Measurements from ENCODE around the gene SIRPB1.
"Not testable (repeated sequence)": the region's sequence is repeated elsewhere in the genome, so short reads cannot be mapped to it uniquely, and the experiment has no call there.

The SIRPB1 gene

DNA sequence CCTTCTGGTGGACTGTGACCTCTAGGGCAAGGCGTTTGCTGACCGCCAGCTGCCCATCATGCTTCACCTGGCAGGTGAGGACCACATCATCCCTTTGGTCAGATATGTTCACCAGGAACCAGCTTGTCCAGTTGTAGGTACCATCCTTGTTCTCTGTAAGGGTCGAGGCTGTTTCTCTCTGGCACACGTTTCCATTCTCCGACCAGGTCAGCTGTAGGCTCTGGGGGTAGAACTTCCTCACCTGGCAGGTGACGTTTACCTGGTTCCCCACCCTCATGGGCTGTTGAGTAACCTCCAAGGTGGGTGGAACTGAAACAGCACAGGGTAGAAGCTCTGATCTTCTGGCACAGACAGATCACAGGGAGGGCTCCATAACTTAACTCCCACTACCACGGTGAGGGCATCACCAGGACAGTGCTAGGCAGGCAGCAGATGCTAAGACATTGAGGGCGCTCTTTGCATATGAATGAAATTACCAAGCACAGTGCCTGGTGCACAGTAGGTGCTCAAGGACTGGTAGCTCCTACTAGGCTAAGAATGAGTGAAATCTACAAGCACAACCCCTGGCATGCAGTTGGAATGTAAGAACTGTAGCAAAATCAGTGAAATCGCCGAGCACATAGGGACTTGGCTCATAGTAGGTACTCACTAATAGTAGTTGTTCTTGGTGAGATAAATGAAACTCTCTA, 15.6 kb upstream of the SIRPB1 start:
- DNase-seq: no peak

DNA sequence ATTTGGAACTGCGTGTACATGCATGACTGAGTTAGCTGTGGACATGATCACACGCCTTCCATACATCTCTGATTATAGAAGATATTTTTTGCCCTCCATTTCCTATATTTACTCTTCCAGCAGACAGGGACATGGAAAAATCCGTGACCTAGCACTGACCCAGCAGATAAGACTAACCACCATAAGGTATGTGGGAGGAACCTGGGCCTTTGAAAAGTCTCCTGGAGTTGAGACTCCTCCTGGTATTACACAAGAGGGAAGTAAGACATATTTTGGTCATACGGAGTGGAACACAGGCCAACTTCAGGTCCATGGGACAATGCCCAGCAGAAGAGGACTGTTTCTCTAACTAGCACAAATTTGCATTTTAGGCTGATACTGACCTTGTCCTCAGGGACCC, 13.7 kb upstream of the SIRPB1 start:
- DNase-seq: no peak

DNA sequence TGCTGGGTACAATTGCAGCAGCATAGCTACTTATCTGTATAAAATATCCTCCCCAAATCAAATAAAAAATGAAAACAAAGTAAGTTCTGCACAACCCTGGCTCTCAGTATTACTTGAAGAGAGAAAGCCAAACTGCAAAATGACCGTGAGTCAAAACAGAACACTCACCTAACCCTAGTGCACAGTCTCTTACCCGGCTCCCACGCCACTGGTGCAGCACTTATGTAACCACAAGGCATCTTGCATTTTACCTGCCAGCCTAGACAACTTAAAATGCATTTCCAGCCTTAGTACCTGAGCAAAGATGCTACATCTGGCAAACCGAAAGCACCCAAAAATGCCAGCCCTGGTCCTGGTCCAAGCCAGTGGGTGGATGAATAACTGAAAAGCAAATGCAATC, 12.4 kb upstream of the SIRPB1 start:
- DNase-seq: no peak

DNA sequence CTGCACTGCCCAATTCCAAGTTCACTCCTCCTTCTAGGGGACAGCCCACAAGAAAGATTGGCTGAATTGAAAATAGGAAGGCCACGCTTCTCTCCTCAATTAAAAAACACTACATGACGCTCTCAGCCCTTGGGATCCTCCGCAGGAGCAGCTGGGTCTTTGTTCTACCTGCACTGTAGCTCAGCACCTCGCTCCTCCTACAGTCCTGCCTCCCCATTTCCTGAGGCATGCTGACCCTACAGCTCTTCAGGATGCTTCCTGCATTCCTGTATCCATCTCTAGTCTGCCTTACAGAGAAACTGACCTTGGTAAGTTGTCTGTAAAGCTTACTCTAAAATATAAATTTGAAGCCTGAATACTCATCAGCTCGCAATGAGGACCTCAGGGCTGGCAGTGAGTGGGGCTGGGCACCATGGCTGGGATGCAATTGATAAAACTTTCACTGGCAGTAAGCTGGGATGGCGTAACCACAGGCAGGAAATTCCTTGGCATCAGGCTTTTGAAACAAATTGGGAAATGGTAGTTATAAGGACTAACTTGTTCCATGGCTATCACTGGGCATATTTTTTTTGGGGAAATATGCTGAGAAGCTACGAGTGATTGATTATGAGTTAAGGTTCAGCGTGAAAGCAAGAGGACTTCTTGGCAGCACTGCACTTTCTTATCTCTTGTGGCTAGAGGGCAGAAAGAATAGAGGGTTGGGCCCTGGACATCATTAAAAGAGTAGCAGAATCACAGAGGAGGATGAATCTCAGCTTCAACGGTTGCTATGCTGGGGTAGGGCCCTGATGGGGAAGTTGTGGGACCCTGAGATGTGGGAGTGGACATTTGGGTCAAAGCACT, 11.7 kb upstream of the SIRPB1 start:
- DNase-seq: no peak

DNA sequence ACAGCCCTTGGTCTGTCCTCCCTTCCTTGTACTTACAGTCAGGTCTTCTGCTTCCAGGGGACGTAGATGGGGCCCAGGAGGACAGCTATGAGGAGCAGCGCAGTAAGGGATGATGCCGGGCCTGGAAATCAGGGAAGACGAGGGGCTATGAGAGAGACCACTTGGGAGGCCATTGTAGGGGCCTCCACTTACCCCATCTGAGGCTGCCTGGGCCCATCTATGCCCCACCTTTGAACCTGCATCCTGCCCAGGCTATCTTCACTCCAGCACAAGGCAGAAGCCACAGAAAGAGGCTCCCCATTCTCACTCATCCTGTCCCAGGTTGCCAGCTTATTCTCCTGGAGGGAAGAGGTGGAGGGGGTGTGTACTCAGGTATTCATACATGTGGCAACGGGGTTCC, 10.4 kb upstream of the SIRPB1 start:
- no peak for DNase-seq

DNA sequence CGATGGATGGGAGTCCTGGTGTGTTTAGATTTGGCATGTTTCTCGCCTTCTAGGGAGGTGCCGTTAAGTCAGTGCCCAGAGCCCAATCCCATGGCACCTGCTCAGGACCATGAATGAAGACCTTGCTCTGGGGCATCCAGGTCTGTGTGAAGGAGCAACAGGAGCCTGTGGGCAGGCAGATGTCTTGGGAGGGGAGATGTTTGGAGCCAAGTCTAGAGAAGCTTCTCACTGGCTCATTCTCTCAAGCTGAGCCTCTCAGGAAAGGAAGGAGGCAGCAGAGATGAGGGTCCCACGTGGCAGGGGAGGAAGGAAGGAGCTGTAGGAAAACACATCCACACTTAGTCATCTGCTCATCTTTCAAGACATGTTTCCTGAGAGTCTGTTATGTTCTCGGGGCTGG, 9.5 kb upstream of the SIRPB1 start:
- DNase-seq: no peak

DNA sequence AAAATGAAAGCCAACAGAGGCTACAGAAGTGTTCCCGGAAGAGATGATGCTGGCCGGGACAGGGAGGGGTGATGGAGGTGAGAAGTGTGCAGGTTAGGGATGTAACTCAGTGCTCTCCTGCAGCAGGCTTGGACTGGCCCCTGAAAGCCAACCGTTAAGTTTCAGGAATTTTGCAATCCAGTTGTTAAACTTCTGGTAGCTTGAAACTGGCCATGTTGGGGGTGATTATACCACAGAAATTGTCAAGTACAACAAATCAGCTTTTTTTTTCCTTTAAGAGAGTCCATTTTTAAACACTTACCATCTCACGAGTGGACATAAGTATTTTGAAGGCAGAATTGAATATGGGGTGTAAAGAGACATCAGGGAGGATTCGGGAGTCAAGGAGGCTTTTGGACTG, 8.8 kb upstream of the SIRPB1 start:
- no peak for DNase-seq

DNA sequence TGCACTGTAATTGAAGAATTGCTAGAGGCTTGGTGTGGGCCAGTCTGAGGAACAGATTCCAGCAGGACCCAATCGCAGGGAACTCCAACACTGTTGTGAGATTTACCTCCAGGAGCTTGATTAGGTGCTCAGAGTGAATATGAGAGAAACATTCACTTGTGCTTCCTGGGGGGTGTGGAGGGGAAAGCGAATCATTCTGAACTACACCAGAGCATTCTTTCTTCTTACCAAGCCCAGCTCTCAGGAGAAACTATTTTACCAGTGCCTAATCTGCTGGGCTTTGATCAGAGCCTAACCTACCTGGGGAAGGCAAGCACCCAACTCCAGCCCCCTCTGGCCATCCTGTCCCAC, 7.4 kb upstream of the SIRPB1 start:
- DNase-seq: no peak

DNA sequence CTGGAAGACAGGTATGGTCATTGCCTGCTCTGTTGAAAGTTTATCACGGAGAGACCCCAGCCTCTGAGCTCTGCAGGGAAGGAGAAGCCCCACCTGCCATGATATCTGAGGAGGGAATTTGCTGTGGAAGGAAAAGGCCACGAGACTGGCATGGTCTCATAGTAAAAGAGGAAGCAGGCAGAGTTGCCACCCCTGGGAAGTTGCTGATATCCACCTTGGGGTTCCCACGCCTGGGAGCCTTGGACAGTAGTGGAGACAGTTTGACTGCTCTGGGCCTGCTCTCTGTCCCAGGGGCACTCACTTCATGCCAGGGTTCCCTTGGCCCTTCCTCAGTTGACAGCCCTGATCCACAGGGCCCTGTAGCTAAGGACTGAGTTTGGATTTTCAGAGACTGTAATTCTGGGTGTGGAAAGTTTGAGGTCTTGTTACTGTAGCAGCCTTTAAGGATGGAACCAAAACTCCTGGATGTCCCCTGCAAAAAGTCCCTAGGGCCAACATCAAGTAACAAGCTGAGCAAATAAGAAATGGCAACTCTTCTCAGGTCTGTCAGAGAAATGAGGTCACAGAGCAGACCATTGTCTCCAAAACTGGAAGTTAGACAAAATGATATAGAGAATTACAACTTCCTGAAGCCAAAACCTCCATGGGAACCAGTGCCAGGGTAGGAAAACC, 6.9 kb upstream of the SIRPB1 start:
- no peak for DNase-seq

DNA sequence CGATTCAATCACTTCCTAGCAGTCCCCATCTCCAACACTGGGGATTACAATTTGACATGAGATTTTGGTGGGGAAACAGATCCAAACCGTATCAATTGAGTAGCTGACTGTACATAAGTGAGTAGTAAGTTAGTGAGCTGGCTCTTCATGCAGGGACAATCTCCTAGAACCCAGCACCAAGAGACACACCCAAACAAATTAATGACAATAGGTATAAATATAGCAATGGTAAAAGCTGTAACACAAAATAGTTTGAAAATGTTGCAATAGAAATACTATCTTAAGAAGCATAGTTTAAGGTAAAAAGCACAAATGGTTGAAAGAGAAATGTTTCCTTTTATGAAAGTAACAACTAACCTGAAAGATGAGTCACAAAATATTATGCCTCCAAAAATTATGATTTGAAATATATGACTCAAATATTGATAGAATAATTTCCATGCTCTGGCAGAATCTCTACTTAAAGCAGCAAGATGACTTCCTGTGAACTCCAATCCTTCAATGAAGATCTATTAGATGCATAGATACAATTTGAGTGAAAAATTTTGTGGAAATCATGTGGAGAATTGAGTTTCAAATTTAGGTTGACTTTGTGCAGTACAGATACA, 5.4 kb upstream of the SIRPB1 start:
- no peak for DNase-seq

DNA sequence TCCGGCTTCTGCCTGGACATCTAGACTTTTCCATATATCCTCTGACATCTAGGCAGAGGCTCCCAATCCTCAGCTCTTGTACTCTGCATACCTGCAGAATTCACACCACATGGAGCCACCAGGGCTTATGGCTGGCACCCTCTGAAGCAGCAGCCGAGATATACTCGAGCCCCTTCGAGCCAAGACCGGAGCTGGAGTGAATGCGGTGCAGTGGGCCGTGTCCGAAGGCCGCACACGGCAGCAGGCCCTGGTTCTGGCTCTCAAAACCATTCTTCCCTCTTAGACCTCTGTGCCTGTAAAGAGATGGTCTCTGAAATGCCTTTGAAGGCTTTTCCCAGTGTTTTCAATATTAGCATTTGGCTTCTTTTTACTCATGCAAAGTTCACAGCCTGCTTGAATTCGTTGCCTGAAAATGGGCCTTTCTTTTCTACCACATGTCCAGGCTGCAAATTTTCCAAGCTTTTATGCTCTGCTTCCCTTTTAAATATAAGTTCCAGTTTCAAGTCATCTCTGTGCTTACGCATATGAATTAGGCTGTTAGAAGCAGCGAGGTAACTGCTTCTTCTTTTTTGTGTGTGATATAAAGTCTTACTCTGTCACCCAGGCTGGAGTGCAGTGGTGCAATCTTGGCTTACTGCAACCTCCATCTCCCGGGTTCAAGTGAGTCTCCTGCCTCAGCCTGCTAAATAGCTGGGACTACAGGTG, 3.8 kb upstream of the SIRPB1 start:
- DNase-seq: no peak

DNA sequence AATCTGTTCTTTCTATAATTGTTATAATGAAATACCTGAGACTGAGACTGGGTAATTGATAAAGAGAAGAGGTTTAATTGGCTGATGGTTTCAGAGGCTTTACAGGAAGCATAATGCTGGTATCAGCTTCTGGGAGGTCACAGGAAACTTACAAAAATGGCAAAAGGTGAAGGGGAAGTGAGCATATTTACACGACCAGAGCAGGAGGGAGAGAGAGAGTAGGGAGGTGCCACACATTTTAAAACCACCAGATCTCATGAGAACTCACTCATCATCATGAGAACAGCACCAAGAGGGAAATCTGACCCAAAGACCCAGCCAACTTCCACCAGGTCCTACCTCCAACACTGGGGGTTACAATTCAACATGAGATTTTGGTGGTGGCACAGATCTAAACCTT, 2.6 kb upstream of the SIRPB1 start:
- no peak for DNase-seq

DNA sequence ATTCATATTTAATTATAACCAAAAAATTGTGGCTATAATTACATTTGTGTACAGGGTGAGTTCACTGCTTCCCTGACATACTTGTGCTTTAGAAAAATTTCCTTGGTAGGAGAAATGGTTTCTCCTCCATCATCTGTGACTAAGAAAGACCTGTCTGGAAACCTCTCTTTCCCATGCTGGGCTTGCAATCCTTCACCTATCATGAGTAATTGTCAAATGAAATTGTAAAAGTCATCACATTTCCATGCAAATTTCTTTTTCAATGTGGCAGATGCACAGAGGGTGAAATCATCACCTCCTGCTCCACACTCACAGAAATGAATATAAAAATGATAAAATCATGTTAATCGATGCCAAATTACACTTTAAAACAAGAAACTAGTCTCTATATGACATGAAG, 1.5 kb upstream of the SIRPB1 start:
- no peak for DNase-seq

DNA sequence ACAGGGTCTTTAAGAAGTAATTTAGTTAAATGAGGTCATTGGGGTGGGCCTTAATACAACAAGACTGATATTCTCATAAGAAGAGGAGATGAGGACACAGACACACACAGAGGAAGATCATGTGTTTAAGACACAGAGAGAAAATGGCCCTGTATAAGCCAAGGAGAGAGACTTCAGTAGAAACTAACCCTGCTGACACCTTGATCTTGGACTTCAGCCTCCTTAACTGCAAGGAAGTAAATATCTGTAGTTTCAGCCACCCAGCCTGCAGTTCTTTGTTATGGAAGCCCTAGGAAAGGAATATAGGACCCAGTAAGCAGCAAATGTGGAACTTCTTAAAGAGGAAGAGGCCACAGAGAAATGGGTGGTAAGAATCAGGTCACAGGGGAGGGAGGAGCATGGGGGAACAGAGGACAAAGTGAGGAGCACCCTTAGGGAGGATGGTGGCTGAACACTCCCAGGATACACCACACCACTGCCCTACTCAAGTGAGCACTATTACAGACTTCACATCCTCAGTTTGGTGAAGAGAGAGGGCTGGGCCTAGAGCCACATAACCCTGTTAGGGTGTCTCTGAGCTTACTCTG, 762 bp downstream of the SIRPB1 start:
- DNase-seq: no peak

DNA sequence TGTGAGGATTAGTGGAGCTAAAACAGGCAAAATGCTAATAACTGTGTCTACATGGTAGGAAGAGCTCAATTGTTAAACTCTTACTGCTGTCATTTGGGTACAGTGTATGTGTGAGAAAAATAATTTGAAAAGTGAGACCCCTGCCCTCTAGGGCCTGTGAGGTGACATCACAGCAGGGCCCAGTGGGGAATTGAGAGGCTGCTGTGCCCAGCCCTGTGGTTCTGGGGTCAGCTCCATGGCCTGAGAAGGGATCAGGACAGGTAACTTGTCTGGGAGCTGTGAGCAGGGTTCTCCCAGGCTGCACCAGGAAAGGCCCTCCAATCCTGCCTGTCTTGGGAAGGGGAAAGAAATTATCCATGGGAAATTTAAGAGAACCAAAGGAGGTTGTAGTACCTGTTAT, 1.3 kb downstream of the SIRPB1 start:
- no peak for DNase-seq

DNA sequence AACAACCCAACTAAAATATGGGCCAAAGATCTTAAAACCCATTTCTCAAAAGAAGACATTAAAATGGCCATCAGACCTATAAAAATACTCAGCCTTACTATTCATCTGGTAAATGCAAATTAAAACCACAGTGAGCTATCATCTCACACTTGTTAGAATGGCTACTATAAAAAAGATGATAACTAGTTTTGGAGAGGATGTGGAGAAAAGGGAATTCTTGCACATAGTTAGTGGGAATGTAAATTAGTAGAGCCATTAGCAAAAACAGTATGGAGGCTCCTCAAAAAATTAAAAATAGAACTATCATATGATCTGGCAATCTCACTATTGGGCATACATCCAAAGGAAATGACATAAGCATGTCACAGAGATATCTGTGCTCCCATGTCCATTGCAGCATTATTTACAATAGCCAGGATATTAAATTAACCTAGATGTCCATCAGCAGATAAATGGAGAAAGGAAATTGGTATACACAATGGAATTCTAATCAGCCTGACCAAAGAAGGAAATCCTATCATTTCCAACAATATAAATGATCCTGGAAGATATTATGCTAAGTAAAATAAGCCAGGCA, 2.9 kb downstream of the SIRPB1 start:
- no peak for DNase-seq

DNA sequence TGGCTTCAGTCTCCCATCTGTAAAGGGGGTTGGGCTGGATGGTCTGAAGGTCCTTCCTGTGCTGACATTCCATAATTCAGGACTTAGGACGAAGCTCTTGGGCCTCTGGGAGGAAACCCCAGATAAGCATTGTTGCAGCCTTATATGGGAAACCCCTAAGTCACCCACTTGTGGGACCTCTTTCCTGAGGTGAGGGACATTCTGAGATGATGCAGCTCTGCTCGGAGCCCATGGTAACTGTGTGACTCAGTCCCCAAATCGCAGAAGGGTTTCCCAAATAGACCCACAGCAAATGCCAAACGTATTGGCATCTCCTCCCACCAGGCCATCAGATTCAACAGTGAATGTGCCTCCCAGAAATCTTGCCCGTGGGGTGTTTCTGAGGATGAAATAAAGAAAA, 9.4 kb downstream of the SIRPB1 start:
- not testable (repeated sequence) for DNase-seq

DNA sequence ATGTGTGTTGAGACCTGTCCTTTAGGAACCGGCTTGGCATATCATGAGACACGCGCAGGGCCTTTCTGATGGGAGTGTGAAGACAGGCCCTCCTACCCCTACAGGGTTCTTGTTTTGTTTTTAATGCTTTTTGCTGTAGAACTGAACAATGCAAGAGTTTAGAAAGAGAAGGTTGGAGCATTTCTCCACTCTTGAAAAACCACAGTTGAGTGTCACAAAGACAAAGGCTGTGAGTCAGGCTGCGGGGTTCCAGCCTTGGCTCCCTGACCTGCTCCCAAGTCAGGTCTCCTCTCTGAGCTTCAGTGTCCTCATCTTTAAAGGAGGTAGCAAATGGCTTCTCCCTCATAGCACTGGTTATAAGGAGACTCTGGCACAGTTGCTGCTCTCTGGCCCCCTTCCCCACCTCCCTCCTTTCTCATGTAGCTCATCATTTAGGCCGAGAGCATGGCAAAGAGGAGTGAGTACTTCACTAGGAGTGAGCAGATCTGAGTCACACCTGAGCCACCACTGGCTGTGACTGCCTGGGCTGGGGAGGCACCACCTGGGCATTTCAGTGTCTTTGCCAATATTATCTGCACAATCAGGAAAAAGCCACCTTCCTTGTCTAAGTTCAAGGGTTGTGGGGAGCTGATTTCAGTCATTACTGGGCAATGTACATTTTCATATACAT, 11.0 kb downstream of the SIRPB1 start:
- DNase-seq: not testable (repeated sequence)

DNA sequence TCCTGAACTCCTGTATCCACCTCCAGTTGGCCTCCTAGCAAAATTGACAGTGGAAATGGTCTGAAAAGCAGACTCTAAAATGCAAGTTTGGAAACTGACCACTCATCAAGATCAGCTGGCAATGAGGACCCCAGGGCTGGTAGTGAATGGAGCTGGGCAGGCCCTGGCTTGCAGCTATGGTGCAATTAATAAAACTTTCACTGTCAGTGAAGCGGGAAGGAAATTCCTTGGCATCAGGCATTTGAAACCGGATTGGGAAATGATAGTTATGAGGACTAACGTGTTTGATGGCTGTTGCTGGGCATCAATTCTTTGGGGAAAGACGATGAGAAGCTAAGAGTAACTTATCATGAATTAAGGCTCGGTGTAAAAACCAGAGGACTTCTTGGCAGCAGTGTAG, 19.1 kb downstream of the SIRPB1 start:
- no peak for DNase-seq

DNA sequence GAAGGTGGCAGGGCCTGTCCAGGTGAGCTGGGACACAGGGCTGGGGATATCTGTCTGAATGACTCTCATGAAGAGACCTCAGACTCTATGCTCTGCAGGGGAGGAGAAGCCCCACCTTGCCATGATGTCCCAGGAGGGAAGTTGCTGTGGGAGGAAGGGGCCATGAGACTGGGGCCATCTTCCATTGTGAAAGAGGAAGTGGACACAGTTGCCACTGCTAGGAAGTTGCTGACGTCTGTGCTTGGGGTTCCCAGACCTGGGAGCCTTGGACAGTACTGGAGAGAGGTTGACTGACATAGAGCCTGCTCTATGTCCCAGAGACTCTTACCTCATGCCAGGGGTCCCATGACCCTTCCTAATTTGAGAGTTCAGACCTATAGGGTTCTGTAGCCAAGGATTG, 24.5 kb downstream of the SIRPB1 start:
- DNase-seq: no peak

All from cerebellar nuclear complex (tissue), 1 donor.